H9 (cell line): ENCODE data around the gene CCDC192. TPM values are rescaled to one million over a fixed set of nuclear protein-coding genes. Genes with fewer than 3 reads are reported as not detected.

Experiments
- DNase-seq: peaks from one replicate; pipeline ENCODE4 v3.0.0-alpha.2; 2017
- H2AFZ ChIP-seq: one replicate; pipeline ENCODE4 v1.6.1; 2013; ENCODE audit warnings: mild to moderate bottlenecking, low read length, control low read depth, moderate library complexity
- H2AK5ac ChIP-seq: 2 replicates; pipeline ENCODE4 v1.6.1; 2013; ENCODE audit warnings: low read length, control low read depth, mixed read lengths; ENCODE audit not compliant: insufficient read length
- H2BK120ac ChIP-seq: one replicate; pipeline ENCODE4 v1.6.1; 2013; ENCODE audit warnings: low read depth, mild to moderate bottlenecking, low read length, control low read depth, inconsistent platforms; ENCODE audit not compliant: poor library complexity, severe bottlenecking
- H2BK12ac ChIP-seq: 2 replicates; pipeline ENCODE4 v1.6.1; 2013; ENCODE audit warnings: low read length, control low read depth, mixed read lengths, low read depth; ENCODE audit not compliant: insufficient read length
- H2BK15ac ChIP-seq: 2 replicates; pipeline ENCODE4 v1.6.1; 2013; ENCODE audit warnings: low read depth, low read length, control low read depth
- H2BK20ac ChIP-seq: one replicate; pipeline ENCODE4 v1.6.1; 2013; ENCODE audit warnings: low read depth, mild to moderate bottlenecking, low read length, control low read depth, inconsistent platforms; ENCODE audit not compliant: poor library complexity, severe bottlenecking
- H2BK5ac ChIP-seq: 2 replicates; pipeline ENCODE4 v1.6.1; 2013; ENCODE audit warnings: low read length, control low read depth, mixed read lengths; ENCODE audit not compliant: insufficient read length
- H3K14ac ChIP-seq: 2 replicates; pipeline ENCODE4 v1.6.1; 2013; ENCODE audit warnings: low read length, control low read depth; ENCODE audit not compliant: insufficient read depth
- H3K18ac ChIP-seq: 2 replicates; pipeline ENCODE4 v1.6.1; 2013; ENCODE audit warnings: low read depth, mild to moderate bottlenecking, mixed read lengths, low read length, control low read depth; ENCODE audit not compliant: insufficient read length
- H3K23ac ChIP-seq: 2 replicates; pipeline ENCODE4 v1.6.1; 2013; ENCODE audit warnings: low read length, control low read depth, mixed read lengths, low read depth; ENCODE audit not compliant: insufficient read length
- H3K23me2 ChIP-seq: 2 replicates; pipeline ENCODE4 v1.6.1; 2013; ENCODE audit warnings: low read depth, mild to moderate bottlenecking, mixed read lengths, low read length, control low read depth; ENCODE audit not compliant: insufficient read length, poor library complexity, severe bottlenecking
- H3K27ac ChIP-seq: 2 replicates; pipeline ENCODE4 v1.5.1; 2013; ENCODE audit warnings: low read length, control low read depth, mixed read lengths, low read depth; ENCODE audit not compliant: insufficient read length
- H3K27me3 ChIP-seq: 2 replicates; pipeline ENCODE4 v1.6.1; 2013; ENCODE audit warnings: low read length, control low read depth, inconsistent platforms; ENCODE audit not compliant: insufficient read depth
- H3K4ac ChIP-seq: 2 replicates; pipeline ENCODE4 v1.6.1; 2013; ENCODE audit warnings: low read depth, mild to moderate bottlenecking, control low read depth, inconsistent platforms, low read length, moderate library complexity
- H3K4me1 ChIP-seq: 2 replicates; pipeline ENCODE4 v1.6.1; 2013; ENCODE audit warnings: low read length, control low read depth, inconsistent platforms; ENCODE audit not compliant: insufficient read depth
- H3K4me2 ChIP-seq: 2 replicates; pipeline ENCODE4 v1.6.1; 2013; ENCODE audit warnings: low read length, control low read depth, mixed read lengths; ENCODE audit not compliant: insufficient read length, insufficient read depth
- H3K56ac ChIP-seq: 2 replicates; pipeline ENCODE4 v1.6.1; 2013; ENCODE audit warnings: low read depth, mild to moderate bottlenecking, mixed read lengths, low read length, control low read depth; ENCODE audit not compliant: insufficient read length
- H3K79me1 ChIP-seq: 2 replicates; pipeline ENCODE4 v1.6.1; 2013; ENCODE audit warnings: low read depth, mild to moderate bottlenecking, moderate library complexity, low read length, control low read depth, inconsistent platforms; ENCODE audit not compliant: insufficient read depth, poor library complexity, severe bottlenecking
- H3K79me2 ChIP-seq: 2 replicates; pipeline ENCODE4 v1.6.1; 2013; ENCODE audit warnings: low read length, control low read depth, inconsistent platforms; ENCODE audit not compliant: insufficient read depth
- H3K9ac ChIP-seq: 2 replicates; pipeline ENCODE4 v1.6.1; 2013; ENCODE audit warnings: low read length, control low read depth, mixed read lengths; ENCODE audit not compliant: insufficient read length; ENCODE audit errors: extremely low read depth
- H3K9me3 ChIP-seq: one replicate; pipeline ENCODE4 v1.6.1; 2013; ENCODE audit warnings: low read depth, low read length, inconsistent platforms; ENCODE audit not compliant: control insufficient read depth
- H3T11ph ChIP-seq: one replicate; pipeline ENCODE4 v1.6.1; 2013; ENCODE audit warnings: mild to moderate bottlenecking, low read length, control low read depth, inconsistent platforms
- H4K20me1 ChIP-seq: one replicate; pipeline ENCODE4 v1.6.1; 2013; ENCODE audit not compliant: control insufficient read depth, insufficient read length, insufficient read depth
- H4K5ac ChIP-seq: 2 replicates; pipeline ENCODE4 v1.6.1; 2013; ENCODE audit warnings: low read depth, mild to moderate bottlenecking, mixed read lengths, low read length, control low read depth; ENCODE audit not compliant: insufficient read length
- H4K8ac ChIP-seq: replicated peaks from 2 replicates; pipeline ENCODE4 v1.6.1; 2013; ENCODE audit warnings: low read length, control low read depth, mixed read lengths, low read depth; ENCODE audit not compliant: insufficient read length
- H4K91ac ChIP-seq: 2 replicates; pipeline ENCODE4 v1.6.1; 2013; ENCODE audit warnings: low read depth, mild to moderate bottlenecking, moderate library complexity, mixed read lengths, low read length, control low read depth; ENCODE audit not compliant: insufficient read length
- H3K27ac Mint-ChIP-seq, 3 experiments: 2 replicates in 2 of 3; 3 replicates in 1 of 3; pipeline ENCODE4 v1.8.0; 2020 to 2021; ENCODE audit warnings: mixed read lengths in 3 of 3, mild to moderate bottlenecking in 1 of 3, moderate library complexity in 1 of 3
- H3K27me3 Mint-ChIP-seq: 2 replicates; pipeline ENCODE4 v1.8.0; 2021; ENCODE audit warnings: low read depth, mild to moderate bottlenecking, moderate library complexity, mixed read lengths
- H3K36me3 Mint-ChIP-seq, 3 experiments: 2 replicates in 2 of 3; 3 replicates in 1 of 3; pipeline ENCODE4 v1.8.0; 2020 to 2021; ENCODE audit warnings: low read depth in 3 of 3, mixed read lengths in 3 of 3; ENCODE audit not compliant: insufficient read depth in 1 of 3
- H3K4me1 Mint-ChIP-seq, 2 experiments: 2 replicates each; pipeline ENCODE4 v1.8.0; 2020; ENCODE audit warnings: mixed read lengths in 2 of 2
- H3K4me3 Mint-ChIP-seq, 2 experiments: 2 replicates in 1 of 2; 3 replicates in 1 of 2; pipeline ENCODE4 v1.8.0; 2020 to 2021; ENCODE audit warnings: mild to moderate bottlenecking in 2 of 2, mixed read lengths in 2 of 2, moderate library complexity in 1 of 2
- H3K9me3 Mint-ChIP-seq, 2 experiments: 2 replicates in 1 of 2; 3 replicates in 1 of 2; pipeline ENCODE4 v1.8.0; 2020; ENCODE audit warnings: mild to moderate bottlenecking in 2 of 2, mixed read lengths in 2 of 2, moderate library complexity in 1 of 2
- WGBS: extraction: QIAGEN DNeasy Blood & Tissue Kit; methylation state at CpG from one replicate; pipeline ENCODE4 v1.1.7; 2013; ENCODE audit warnings: missing lambda C conversion rate, low lambda C conversion rate, mixed read lengths; ENCODE audit not compliant: insufficient read length; ENCODE audit errors: extremely low coverage; 5-methylcytosine and 5-hydroxymethylcytosine counted together
- total RNA-seq: library from RNA; stranded (reverse); gene quantifications from 2 replicates; pipeline ENCODE4 v1.2.1, GENCODE V29; 2021
- TF ChIP-seq, protein P1 (sequence below): fragments of 200-600 bp; sonication (generic); conservative IDR thresholded peaks from 3 replicates; pipeline ENCODE4 v1.8.0; 2021; ENCODE audit warnings: antibody characterized with exemption, mild to moderate bottlenecking

Gene CCDC192
- total RNA-seq, 1 experiment from 2014 or later = not detected

DNA sequence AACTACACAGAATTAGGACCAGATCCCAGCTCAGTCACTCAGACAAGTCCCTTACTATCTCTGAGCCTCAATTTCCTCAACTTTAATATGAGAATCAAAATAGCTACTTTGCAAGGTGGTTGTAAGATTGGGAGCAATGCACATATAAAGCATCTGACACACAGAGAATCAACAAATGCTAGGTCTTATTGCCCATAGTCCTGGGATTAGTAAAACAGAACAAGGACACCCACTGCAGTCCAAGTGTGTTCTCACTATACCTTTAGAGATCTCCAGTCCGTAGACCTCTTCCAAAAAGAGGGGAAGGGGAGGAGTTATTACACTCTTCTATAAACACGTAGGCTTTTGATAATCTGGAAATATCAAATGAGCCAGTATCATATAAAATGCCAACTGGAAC, 190.0 kb downstream of the CCDC192 start:
- Histone ChIP-seq H2BK5ac (no peak overlapping the region), H3K4ac (no peak overlapping the region), H3K4me1 (peaks cover 4% of the 10 kb centered on the region; the same call in 1 of the 2 replicates), H2BK12ac (no peak overlapping the region), H3K27me3 (no peaks in the 10 kb centered on the region), H3K79me1 (no peaks in the 10 kb centered on the region), H3K23ac (no peak overlapping the region), H3K18ac (no peak overlapping the region), H3K4me2 (no peak overlapping the region), H2BK20ac (no peak overlapping the region), H2AK5ac (no peak overlapping the region), H2BK120ac (no peak overlapping the region), H3K14ac (no peak overlapping the region), H3K9me3 (no peaks in the 10 kb centered on the region), H3K23me2 (no peaks in the 10 kb centered on the region), H3K79me2 (no peaks in the 10 kb centered on the region), H4K20me1 (no peaks in the 10 kb centered on the region), H3K9ac (no peak overlapping the region), H3K27ac (no peak overlapping the region), H3K56ac (no peak overlapping the region), H2BK15ac (no peak overlapping the region), H4K91ac (no peak overlapping the region), H2AFZ (no peak overlapping the region), H4K5ac (no peak overlapping the region), H3T11ph (no peak overlapping the region), H4K8ac (no peak overlapping the region)
- no peaks in the 10 kb centered on the region for H3K27me3 Mint-ChIP-seq
- H3K4me1 Mint-ChIP-seq = peaks cover 6% of the 10 kb centered on the region in 2 experiments
- H3K36me3 Mint-ChIP-seq = no peaks in the 10 kb centered on the region
- TF ChIP-seq, protein P1, sequence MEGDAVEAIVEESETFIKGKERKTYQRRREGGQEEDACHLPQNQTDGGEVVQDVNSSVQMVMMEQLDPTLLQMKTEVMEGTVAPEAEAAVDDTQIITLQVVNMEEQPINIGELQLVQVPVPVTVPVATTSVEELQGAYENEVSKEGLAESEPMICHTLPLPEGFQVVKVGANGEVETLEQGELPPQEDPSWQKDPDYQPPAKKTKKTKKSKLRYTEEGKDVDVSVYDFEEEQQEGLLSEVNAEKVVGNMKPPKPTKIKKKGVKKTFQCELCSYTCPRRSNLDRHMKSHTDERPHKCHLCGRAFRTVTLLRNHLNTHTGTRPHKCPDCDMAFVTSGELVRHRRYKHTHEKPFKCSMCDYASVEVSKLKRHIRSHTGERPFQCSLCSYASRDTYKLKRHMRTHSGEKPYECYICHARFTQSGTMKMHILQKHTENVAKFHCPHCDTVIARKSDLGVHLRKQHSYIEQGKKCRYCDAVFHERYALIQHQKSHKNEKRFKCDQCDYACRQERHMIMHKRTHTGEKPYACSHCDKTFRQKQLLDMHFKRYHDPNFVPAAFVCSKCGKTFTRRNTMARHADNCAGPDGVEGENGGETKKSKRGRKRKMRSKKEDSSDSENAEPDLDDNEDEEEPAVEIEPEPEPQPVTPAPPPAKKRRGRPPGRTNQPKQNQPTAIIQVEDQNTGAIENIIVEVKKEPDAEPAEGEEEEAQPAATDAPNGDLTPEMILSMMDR = no peak
- no peaks in the 10 kb centered on the region; a peak in 1 of 5 replicates for H3K9me3 Mint-ChIP-seq
- H3K4me3 Mint-ChIP-seq = no peak overlapping the region
- H3K27ac Mint-ChIP-seq = no peak overlapping the region; a peak in 1 of 7 replicates
- DNase-seq = no peak
- no CpG with 5 or more reads among the region's 2 CpGs for WGBS
